Inflammatory macrophage treated with lipopolysaccharide for 1 hour (primary cell): ENCODE measurements around the gene TBC1D12.
"Not testable (repeated sequence)": the region's sequence is repeated elsewhere in the genome, so short reads cannot be mapped to it uniquely, and the experiment has no call there.

Experiments used
- DNase-seq, 2 donors: peaks; one replicate each; pipeline ENCODE4 v3.0.0-alpha.2; 2020 to 2022

Gene TBC1D12

DNA sequence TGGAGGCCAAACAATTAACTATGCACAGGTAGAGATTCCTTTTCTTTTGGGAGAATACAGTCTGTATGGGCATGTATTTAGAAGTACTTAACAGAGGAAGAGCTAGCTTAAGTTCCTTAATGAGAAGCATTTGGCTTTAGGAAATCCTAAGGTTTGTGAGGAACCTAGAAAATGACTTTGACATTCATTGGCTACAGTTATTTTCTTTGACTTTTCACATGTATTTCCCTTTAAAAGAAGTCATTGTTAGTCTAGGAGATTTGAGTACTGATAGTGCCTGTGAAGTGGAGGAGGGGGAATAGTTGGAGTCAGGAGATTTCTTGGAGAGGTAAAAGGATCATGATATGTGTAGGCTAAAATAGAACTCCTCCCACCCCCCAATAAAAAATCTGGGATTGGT, 146.9 kb downstream of the TBC1D12 start:
- DNase-seq: no peak

DNA sequence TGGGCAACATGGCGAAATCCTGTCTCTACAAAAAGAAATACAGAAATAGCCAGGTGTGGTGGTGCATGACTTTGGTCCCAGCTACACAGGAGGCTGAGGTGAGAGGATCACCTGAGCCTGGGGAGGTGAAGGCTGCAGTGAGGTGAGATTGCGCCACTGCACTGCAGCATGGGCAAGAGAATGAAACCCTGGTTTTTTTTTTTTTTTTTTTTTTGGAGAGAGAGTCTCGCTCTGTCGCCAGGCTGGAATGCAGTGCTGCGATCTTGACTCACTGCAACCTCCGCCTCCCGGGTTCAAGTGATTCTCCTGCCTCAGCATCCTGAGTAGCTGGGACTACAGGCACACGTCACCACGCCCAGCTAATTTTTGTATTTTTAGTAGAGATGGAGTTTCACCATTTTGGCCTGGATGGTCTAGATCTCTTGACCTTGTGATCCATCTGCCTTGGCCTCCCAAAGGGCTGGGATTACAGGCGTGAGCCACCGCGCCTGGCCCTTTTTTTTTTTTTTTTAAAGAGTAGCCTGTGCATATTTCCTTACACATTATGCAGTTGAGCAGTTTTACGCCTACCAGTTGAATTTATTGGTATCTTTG, 165.5 kb downstream of the TBC1D12 start:
- DNase-seq: not testable (repeated sequence)

DNA sequence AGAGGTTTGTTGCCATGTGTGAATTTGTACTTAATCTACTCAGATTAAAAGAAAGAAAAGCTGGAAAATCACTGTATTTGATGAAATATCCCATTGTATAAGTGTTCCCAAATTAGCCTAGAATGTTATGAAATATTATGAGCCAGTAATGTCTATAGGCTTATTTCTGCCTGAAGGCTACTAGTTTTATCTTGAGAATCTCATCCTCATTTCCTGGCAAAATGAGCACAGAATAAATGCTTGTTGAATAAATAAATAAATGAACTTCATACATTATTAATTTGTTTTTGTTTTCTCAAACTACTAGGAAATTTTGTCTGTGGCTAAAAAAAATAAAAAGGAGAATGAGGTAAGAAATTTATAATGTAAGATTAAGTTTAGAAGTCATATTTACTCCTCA, 168.7 kb downstream of the TBC1D12 start:
- no peak for DNase-seq

DNA sequence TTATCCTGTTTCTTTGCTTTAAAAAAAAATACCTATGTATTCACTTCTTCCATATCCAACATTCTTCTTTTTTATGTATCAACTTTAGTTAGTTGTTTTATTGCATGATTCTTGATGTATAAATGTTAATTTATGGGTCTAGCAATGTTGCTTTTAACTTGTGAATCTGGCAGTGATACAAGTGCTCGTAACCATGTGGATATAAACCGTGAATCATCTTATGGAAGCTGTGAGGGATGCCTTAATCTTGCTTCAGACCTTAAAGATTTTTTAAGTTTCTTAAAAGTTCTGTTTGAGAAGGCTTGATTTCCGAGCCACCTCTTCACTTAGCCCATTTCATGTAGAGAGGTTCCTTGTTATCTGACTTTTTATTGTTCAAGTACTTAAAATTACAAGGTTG, 169.2 kb downstream of the TBC1D12 start:
- no peak for DNase-seq

DNA sequence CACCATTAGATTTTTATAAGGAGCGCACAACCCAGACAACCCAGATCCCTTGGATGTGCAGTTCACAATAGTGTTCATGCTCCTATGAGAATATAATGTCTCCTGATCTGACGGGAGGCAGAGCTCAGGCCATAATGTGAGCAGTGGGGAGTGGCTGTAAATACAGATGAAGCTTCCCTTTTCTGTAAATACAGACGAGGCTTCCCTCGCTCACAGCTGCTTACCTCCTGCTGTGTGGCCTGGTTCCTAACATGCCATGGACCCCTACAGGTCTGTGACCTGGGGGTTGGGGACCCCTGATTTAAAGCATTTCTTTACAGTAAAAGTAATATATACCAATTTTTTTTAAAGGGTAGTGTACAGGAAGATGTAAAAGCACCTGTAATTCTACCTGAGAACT, 176.4 kb downstream of the TBC1D12 start:
- DNase-seq: no peak

DNA sequence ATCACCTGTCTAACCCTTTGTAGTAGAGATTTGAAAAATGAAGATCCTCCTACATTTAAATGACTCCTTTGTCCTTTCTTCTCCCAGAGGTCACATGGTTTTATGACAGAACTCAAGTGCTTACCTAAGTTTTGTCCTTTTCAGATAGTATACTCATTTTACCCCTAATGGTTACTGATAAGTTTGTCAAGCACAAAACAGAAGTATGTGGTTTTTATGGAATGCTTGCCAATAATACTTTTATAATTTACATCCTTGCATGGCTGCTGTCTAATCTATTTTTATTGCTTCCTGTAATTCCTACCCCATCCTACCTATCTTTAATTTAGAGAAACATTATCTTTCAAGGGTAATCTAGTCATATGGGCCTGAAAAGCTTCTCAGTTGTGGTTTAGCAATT, 180.8 kb downstream of the TBC1D12 start:
- DNase-seq: no peak
